Posterior cingulate gyrus (tissue), 11 donors: Measurements from ENCODE around the gene CDH4.

Source experiments
- DNase-seq, 10 donors: peaks; one replicate each; pipeline versions ENCODE4 v3.0.0 to v3.0.0-alpha.2; 2020 to 2021; ENCODE audit warnings: mixed read lengths in 3 of 10
- intact Hi-C: fragments of 100-400 bp; cut with DNase I; formaldehyde crosslinking; loops from one replicate; pipeline ENCODE4 v1.15.1; 2023

CDH4 gene

DNA sequence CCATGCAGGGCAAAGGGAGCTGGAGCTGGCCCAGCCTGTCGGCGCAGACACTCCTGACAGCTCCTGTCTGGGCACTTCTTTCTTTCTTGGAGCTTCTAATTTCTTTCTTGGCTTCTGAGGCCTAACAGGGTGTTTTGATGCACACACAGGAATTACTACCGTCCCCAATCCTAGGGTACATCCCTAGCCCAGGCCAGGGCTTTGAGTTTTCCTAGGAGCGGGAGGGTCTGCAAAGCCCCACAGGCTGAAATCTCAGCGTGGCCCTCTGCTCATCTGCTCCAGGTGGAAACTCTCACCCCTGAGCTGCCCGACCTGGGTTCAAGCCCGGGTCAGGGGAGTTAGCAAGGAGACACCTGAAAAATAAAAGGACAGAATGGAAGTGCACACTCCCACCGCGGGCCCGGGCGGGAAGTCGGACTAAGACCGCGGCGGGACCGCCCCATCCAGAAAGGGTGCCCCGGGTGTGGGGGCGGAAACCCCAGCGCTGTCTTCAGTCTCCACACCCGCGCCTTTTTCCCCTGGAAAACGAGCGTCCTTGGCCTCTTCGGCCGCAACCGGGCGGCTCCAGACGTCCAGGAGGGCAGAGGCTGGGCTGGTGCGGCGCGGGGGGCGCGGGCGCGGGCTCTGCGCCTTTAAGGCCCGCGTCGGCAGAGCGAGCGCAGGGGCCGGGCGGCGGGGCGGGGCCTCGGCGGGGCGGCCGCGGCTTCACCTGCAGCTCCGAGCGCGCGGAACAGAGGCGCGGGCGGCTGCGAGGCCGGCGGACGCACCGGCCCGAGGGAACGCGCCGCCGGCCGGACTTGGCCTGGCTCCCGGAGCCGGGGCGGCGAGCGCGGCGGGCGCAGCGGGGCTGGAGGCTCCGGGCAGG is at the start of gene CDH4:
CDH4 (plus strand) TSS at position 733 of the 865 bp plus-strand sequence.
- intact Hi-C loops, result no loop called here
- peak in 4 of 10 donors; percentile 14 to 87 (median 48) for DNase-seq

DNA sequence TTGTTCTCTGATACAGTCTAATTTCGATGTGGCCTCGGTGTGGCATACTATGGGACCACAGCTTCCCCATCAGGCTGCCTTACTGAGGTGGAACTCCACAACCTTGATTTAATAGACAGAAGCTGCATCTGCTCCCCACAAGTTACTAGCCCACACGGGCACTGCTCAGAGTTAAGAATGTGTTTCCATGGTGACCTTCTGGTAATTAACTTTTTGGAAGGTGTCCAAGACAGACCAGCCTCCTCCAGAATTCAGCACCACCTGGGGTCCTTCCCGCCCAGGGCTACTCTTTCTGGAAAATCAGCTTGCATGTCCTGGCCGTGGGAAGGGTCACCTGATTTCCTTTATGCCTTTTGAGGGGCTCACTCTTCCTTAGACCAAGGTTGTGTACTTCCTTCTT is 48.7 kb upstream of the CDH4 start:
- no peak for DNase-seq
- intact Hi-C loops, result no loop called here

- intact Hi-C loops, result no loop called here
- peak in 2 of 10 donors; percentile 3 to 22 for DNase-seq
Measured at GRCh38 chr20:61204206-61204605, 47.9 kb upstream of the CDH4 start.

DNA sequence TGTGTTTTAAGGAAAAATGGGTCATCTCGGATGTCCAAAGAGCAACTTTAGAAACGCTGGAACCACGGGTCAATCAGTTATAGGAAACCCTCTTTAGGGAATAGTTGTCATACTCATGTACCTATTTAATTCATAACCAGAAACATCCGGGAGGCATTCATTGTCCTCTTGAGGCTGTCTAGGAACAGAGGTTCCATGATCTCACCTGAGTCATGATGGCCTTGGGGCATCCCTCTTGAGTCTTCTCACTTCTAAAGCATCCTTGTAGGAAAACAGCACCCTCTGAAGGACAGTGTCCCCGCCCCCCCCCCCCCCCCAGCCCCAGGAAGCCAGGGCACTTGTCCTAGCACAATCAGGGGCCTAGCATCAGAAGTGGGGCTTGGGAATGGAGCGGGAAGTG is 46.3 kb upstream of the CDH4 start:
- intact Hi-C loops, result no loop called here

GRCh38 chr20:61210862-61211261 is 41.2 kb upstream of the CDH4 start:
- intact Hi-C loops, result no loop called here
- DNase-seq, result no peak

More for the DNA sequence above, 46.3 kb upstream of the CDH4 start:
- DNase-seq, result no peak

DNA sequence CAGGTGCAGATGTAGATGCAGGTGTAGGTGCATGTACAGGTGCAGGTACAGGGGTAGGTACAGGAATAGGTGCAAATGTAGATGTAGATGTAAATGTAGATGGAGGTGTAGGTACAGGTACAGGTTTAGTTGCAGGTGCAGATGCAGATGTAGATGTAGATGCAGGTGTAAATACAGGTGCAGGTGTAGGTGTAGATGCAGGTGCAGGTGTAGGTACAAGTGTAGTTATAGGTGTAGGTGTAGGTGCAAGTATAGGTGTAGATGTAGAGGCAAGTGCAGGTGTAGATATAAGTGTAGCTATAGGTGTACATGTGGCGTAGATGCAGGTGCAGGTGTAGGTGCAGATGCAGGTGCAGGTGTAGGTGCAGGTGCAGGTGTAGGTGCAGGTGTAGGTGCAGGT is 34.2 kb upstream of the CDH4 start:
- intact Hi-C loops, result no loop called here
- DNase-seq, result no peak

DNA sequence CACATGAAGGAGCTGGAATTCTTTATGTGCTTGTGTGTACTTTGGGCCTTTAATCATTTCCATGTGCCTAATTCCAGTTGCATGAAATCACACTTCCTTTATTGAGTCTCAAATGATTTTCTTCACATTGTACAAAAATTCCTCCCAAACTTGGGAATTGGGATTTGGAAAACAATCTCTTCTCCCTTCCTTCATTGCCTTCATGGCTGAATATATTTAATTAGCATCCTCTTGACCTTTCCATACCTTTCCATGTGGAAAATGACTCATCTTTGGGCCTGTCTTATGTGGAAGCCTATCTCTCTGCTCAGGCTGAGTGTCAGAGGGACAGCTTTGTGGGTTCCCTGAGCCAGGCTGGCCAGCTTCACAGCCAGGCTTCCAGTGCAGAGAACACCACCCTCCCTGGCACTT is 33.0 kb upstream of the CDH4 start:
- intact Hi-C loops, result no loop called here

DNA sequence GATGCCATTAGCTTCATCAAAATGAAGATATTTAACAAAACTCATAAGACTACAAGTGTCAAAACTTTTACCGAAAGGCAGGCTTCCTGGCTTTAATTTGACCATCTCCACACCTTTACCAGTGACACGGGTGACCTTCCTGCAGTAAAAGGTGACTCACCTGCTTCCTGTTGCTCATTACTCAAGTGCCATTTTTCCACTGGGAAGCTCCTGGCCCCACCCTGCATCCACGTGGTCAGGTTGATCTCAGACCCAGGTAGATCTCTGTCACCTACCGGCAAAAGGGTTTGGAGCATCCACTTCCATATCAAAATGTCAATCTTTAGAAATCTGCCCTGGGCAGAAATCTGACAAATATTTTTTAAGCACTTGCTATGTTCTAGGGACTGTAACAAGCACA is 31.9 kb upstream of the CDH4 start:
- intact Hi-C loops, result no loop called here
- no peak for DNase-seq

More for the DNA sequence above, 33.0 kb upstream of the CDH4 start:
- no peak for DNase-seq

DNA sequence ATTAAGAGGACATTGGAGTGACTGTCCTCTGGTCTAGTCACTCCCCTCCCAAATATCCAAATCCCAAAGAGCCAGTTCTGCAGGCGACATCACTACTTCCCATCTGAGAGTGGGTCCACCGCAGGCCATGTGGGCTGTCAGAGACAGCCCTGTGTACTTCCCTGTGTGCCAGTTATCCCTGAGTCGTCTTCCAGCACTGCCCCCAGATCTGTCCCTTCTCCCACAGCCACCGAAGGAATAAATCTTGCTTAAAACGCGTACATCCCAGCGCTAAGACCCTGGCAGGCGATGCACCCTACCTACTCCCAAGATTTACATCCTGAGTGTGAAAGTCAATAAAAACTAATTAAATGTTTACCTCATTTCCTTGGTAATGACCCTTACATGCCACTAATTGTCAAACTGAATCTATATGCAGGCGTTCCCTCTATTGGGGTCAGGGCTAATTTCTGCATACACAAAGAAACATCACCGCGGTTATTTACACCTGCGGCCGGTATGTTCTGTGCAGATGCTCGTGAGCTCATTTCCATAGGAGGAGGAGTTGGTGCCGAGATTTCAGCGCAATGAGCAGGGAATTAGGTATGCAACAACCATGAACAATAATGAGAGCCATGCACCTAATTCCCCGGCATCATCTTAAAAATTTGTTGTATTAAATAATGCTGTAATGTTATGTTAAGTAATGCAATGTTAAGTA is 31.3 kb upstream of the CDH4 start:
- intact Hi-C loops, result no loop called here
- no peak for DNase-seq

DNA sequence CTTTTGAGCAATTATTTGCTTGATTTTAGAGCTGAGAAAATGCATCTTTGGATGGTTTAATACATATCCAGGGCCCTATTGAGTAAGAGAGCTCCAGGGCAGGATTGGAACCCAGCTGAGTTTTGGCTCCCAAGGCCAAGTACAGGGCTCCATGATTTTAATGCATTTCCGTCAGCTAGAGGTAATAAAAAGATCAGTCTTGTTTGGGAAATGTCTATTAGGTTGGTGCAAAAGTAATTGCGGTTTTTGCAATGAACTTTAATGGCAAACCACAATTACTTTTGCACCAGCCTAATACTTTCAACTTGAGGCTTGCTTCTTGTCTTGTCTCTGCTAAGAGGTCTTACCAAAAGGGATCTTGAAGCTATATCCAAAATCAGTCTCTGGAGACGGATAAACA is 29.4 kb upstream of the CDH4 start:
- no peak for DNase-seq
- intact Hi-C loops, result no loop called here

- intact Hi-C loops, result no loop called here
- DNase-seq, result no peak
Measured at GRCh38 chr20:61223121-61223520, 28.9 kb upstream of the CDH4 start.

DNA sequence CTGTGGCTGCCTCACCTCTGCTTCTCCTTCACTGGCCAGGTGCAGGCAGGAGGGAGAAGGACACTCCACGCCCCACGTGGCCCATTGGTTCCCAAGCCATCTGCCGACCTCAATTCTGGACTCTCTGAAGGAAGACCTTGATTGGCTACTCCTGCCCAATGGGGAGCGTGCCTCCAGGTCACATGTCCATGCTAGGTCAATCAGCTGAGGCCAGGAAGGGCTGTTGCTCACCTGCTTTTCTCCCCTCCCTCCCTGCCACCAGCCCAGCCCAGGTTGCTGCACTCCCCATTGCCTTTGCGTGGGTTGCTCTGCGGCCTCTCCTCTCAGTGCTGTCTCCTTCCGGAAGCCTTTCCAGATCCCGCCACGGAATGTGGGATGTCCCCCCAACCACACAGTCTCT is 21.9 kb upstream of the CDH4 start:
- intact Hi-C loops, result no loop called here

GRCh38 chr20:61233590-61233989 is 18.5 kb upstream of the CDH4 start:
- DNase-seq, result peak in 1 of 10 donors; percentile 8
- intact Hi-C loops, result no loop called here

More for the DNA sequence above, 21.9 kb upstream of the CDH4 start:
- DNase-seq, result no peak

DNA sequence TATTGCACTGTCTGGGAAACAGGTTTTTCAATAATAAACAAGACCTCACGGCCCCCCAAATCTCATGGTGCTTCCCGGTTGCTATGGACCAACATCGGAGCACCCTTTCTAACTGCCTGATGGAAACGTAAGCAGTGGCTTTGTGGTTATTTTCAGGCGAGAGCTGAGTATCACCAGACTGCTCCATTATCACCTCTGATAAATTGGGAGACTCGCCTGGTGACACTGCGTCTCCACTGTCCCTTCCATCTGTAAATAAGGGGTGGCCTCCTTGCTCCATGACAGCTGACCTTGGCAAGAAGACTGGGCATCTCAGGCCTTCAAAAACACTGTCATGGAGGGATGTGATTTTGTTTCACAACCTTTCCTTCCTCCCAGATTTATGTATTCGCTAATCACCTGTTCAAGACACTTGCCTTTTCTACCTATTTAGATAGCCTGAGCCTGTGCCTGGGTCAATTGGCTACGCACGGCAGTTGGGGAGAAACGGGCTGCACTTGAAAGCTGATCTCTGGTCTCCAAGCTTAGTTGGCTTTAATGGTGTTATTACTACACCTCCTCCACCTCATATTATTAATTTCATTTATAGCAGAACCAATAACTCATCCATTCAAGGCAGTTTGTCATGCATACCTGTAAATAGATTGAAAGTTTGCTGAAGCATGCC is 17.7 kb upstream of the CDH4 start:
- intact Hi-C loops, result no loop called here

DNA sequence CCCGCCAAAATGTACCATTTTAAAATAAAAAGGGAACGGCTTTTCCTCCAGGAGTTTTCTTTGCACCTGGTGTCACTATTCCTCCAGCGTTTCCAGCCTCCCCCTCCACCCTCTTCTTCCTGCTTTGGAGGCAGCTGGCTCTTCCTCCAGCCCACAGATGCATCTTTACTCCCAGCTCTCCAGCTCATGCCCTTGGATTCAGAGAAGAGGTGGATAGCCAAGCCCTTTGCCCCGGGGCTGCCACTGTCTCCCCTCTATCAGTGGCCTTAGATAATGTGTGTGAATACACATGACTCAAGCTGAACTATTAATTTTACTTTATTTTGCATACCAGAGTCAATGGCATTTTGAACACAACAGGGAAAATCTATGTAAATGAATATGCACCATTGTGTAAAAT is 15.3 kb upstream of the CDH4 start:
- intact Hi-C loops, result no loop called here
- DNase-seq, result no peak

More for the DNA sequence above, 17.7 kb upstream of the CDH4 start:
- DNase-seq, result peak in 1 of 10 donors; percentile 27

- intact Hi-C loops, result no loop called here
- no peak for DNase-seq
Measured at GRCh38 chr20:61238813-61239212, 13.2 kb upstream of the CDH4 start.

DNA sequence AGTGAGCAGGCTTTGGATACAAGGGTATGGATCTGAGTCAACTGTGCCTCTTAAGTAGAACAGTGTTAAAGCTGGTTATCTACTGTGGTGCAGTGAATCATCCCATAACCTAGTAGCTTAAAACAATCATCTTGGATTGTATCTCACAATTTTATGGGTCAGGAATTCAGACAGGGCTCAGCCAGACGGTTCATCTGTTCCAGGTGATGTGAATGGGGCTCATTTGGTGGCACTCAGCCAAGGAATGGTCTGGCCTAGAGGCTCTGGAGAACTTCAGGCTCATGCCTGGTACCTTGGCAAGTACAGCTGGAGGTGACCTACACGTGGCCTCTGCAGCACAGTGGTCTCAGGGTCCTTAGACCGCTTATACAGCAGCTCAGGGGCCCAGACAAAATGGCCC is 11.2 kb upstream of the CDH4 start:
- intact Hi-C loops, result no loop called here
- peak in 2 of 10 donors; percentile 26 to 41 for DNase-seq

DNA sequence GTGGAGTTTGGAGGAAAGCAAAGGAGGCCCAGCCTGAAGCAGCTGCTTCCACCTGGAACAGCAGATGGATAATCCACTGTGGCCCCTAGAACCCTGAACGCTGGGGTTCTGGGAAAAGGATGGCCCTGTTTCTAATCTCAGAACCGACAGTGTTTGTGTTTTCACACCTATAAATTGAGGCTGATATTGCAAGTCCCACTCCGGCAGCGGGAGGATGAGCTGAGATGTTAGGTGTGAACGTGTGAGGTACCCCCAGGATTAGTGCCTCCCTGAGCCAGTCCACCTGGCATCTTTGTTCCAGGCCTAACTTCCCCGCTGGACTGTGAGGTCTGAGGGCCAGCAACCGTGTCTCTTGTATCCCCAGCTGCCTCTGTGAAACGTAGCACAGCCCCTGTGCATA is 7.8 kb upstream of the CDH4 start:
- intact Hi-C loops, result no loop called here
- peak in 1 of 10 donors; percentile 29 for DNase-seq

GRCh38 chr20:61246269-61246668 is 5.8 kb upstream of the CDH4 start:
- peak in 1 of 10 donors; percentile 58 for DNase-seq
- intact Hi-C loops, result no loop called here

GRCh38 chr20:61249626-61250025 is 2.4 kb upstream of the CDH4 start:
- peak in 1 of 10 donors; percentile 44 for DNase-seq
- intact Hi-C loops, result no loop called here

- peak in 6 of 10 donors; percentile 16 to 90 (median 32) for DNase-seq
- intact Hi-C loops, result no loop called here
Measured at GRCh38 chr20:61252601-61253263, 671 bp downstream of the CDH4 start.
